ENCODE measurements around the gene WFS1. TPM values are rescaled to one million over a fixed set of nuclear protein-coding genes. Genes with fewer than 3 reads are reported as not detected.

WFS1 gene
- total and polyA plus RNA-seq, 2 of the 4 experiments (the other 2 are of a cell fraction): 9.7 to 42.4 TPM

DNA sequence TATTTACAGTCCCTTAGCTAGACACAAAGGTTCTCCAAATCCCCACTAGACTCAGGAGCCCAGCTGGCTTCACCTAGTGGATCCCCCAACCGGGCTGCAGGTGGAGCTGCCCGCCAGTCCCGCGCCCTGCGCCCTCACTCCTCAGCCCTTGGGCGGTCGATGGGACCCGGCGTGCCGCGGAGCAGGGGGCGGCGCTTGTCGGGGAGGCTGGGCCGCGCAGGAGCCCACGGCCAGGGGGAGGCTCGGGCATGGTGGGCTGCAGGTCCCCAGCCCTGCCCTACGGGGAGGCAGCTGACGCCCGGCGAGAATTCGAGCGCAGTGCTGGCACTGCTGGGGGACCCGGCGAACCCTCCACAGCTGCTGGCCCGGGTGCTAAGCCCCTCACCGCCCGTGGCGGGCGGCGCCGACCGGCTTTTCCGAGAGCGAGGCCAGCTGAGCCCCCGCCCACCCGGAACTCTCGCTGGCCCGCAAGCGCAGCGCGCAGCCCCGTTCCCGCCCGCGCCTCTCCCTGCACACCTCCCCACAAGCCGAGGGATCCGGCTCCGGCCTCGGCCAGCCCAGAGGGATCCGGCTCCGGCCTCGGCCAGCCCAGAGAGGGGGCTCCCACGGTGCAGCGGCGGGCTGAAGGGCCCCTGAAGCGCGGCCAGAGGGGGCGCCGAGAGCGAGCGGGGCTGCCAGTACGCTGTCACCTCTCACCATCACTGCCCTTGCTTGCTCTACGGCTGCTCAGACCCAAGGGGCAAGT, 39.4 kb downstream of the WFS1 start:
- Histone ChIP-seq H2BK15ac (ENCODE audit: low read depth, low read length) (no peak overlapping the region), H3K9ac (ENCODE audit: low read depth, low read length) (no peak overlapping the region), H2BK20ac (ENCODE audit: low read depth, low read length) (no peak overlapping the region), H2AFZ (replicated peaks; ENCODE audit: low read length, poor library complexity) (peak overlapping the region; percentile 43), H3K14ac (replicated peaks; ENCODE audit: low read depth, low read length) (no peak overlapping the region), H3K4me2 (ENCODE audit: low read depth, low read length) (no peak overlapping the region; the same call in 1 of the 2 replicates), H3K4ac (ENCODE audit: low read depth, low read length) (no peak overlapping the region), H3K9me1 (ENCODE audit: insufficient read depth, low read length) (no peaks in the 10 kb centered on the region), H3K18ac (ENCODE audit: low read depth, low read length) (no peak overlapping the region), H4K5ac (ENCODE audit: low read depth, low read length) (no peak overlapping the region), H2BK5ac (ENCODE audit: low read depth, low read length, poor library complexity, severe bottlenecking) (no peak overlapping the region), H3K79me1 (ENCODE audit: low read depth in 1 of 2, low read length in 2 of 2) (no peaks in the 10 kb centered on the region), H2AK9ac (replicated peaks; ENCODE audit: low read depth, low read length, poor library complexity) (no peak overlapping the region), H3K4me1 (ENCODE audit: control insufficient read depth, insufficient read depth, low read length) (no peaks in the 10 kb centered on the region), H3K56ac (ENCODE audit: extremely low read depth, insufficient read depth, low read length) (no peak overlapping the region), H3K36me3 (ENCODE audit: control insufficient read depth, insufficient read depth, low read length) (peaks cover 3% of the 10 kb centered on the region; the same call in 1 of the 2 replicates), H3K27me3 (ENCODE audit: control insufficient read depth, insufficient read depth, low read length) (peaks cover 28% of the 10 kb centered on the region), H3K9me3 (ENCODE audit: control insufficient read depth, insufficient read depth, low read length) (peaks cover 5% of the 10 kb centered on the region), H4K91ac (ENCODE audit: insufficient read depth, low read depth, low read length) (no peak overlapping the region), H2AK5ac (ENCODE audit: low read depth, low read length) (no peak overlapping the region), H3K4me3 (ENCODE audit: insufficient read depth, low read depth, low read length) (peak overlapping the region; percentile 21), H3K27ac (ENCODE audit: insufficient read depth, low read length) (no peak overlapping the region), H2BK120ac (ENCODE audit: low read depth, low read length) (no peak overlapping the region), H4K20me1 (ENCODE audit: insufficient read depth, low read length) (no peaks in the 10 kb centered on the region; the same call in 1 of the 2 replicates), H3K23ac (ENCODE audit: low read depth, low read length) (no peak overlapping the region), H4K8ac (ENCODE audit: low read depth in 2 of 2, low read length in 2 of 2) (no peak overlapping the region)
- POLR2A ChIA-PET (ENCODE audit: unreplicated experiment): interaction anchor here (0.6 kb wide), 1 partner anchor 11 kb away, joined by 3 read pairs; no protein-coding TSS in a partner anchor
- TF ChIP-seq SMC3 (IDR thresholded peaks at IDR 0.05; ENCODE audit: low read depth, low read length): no peak
- TF ChIP-seq, protein P1, sequence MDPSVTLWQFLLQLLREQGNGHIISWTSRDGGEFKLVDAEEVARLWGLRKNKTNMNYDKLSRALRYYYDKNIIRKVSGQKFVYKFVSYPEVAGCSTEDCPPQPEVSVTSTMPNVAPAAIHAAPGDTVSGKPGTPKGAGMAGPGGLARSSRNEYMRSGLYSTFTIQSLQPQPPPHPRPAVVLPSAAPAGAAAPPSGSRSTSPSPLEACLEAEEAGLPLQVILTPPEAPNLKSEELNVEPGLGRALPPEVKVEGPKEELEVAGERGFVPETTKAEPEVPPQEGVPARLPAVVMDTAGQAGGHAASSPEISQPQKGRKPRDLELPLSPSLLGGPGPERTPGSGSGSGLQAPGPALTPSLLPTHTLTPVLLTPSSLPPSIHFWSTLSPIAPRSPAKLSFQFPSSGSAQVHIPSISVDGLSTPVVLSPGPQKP (IDR thresholded peaks at IDR 0.05; ENCODE audit: borderline replicate concordance, low read depth, low read length): no peak
- no peak for TF ChIP-seq RAD21 (IDR thresholded peaks at IDR 0.05; ENCODE audit: low read length)
- no peak for TF ChIP-seq NFE2L2 (IDR thresholded peaks at IDR 0.05; ENCODE audit: low read depth, low read length)
- no peak for TF ChIP-seq MAZ (IDR thresholded peaks at IDR 0.05; ENCODE audit: borderline replicate concordance, low read depth, low read length)
- no peak for TF ChIP-seq MXI1 (IDR thresholded peaks at IDR 0.05; ENCODE audit: borderline replicate concordance, low read depth, low read length)
- TF ChIP-seq RCOR1 (IDR thresholded peaks at IDR 0.05; ENCODE audit: insufficient replicate concordance, low read length): no peak
- no peak for TF ChIP-seq POLR2A (IDR thresholded peaks at IDR 0.05; ENCODE audit: low read depth, low read length)
- no peak for TF ChIP-seq CEBPB (IDR thresholded peaks at IDR 0.05; ENCODE audit: low read depth, low read length)
- no peak for TF ChIP-seq CHD1 (IDR thresholded peaks at IDR 0.05; ENCODE audit: low read depth, low read length)
- TF ChIP-seq FOS (IDR thresholded peaks at IDR 0.05; ENCODE audit: low read depth, low read length): no peak
- TF ChIP-seq BHLHE40 (IDR thresholded peaks at IDR 0.05; ENCODE audit: low read depth, low read length): no peak
- TF ChIP-seq, protein P2, sequence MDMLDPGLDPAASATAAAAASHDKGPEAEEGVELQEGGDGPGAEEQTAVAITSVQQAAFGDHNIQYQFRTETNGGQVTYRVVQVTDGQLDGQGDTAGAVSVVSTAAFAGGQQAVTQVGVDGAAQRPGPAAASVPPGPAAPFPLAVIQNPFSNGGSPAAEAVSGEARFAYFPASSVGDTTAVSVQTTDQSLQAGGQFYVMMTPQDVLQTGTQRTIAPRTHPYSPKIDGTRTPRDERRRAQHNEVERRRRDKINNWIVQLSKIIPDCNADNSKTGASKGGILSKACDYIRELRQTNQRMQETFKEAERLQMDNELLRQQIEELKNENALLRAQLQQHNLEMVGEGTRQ (IDR thresholded peaks at IDR 0.05; ENCODE audit: low read depth, low read length): no peak
- TF ChIP-seq, protein P3, sequence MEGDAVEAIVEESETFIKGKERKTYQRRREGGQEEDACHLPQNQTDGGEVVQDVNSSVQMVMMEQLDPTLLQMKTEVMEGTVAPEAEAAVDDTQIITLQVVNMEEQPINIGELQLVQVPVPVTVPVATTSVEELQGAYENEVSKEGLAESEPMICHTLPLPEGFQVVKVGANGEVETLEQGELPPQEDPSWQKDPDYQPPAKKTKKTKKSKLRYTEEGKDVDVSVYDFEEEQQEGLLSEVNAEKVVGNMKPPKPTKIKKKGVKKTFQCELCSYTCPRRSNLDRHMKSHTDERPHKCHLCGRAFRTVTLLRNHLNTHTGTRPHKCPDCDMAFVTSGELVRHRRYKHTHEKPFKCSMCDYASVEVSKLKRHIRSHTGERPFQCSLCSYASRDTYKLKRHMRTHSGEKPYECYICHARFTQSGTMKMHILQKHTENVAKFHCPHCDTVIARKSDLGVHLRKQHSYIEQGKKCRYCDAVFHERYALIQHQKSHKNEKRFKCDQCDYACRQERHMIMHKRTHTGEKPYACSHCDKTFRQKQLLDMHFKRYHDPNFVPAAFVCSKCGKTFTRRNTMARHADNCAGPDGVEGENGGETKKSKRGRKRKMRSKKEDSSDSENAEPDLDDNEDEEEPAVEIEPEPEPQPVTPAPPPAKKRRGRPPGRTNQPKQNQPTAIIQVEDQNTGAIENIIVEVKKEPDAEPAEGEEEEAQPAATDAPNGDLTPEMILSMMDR (conservative IDR thresholded peaks at IDR 0.05; ENCODE audit: low read depth, low read length): no peak
- no peak for TF ChIP-seq MAFK (IDR thresholded peaks at IDR 0.05; ENCODE audit: low read depth, low read length)
- intact Hi-C loops (cut with micrococcal nuclease) (no loop called here), dilution Hi-C loops (cut with HindIII; ENCODE audit: low sequenced_read_pairs, unreplicated experiment) (no loop called here), in situ Hi-C loops (cut with MboI; ENCODE audit: low sequenced_read_pairs) (no loop called here)
- CTCF ChIA-PET: no interaction called here
- 10% methylated on average over 23 of the region's 65 CpGs; no CpG with 5 or more reads in 1 of the 2 experiments for WGBS, 2 experiments (ENCODE audit: extremely low coverage in 2 of 2, insufficient read length in 1 of 2)
- DNase-seq (no peak), ATAC-seq (ENCODE audit: low read depth) (peak; percentile 62)
- BruUV-seq (replicated peaks): no TSS peak

All from IMR-90 (cell line).